Hematopoietic multipotent progenitor cell treated with erythropoietin and hydrocortisone succinate and interleukin-3 and kit ligand, for 4 days (in vitro differentiated cells): Measurements from ENCODE around the gene LY6G5B.
"Not testable (repeated sequence)": the region's sequence is repeated elsewhere in the genome, so short reads cannot be mapped to it uniquely, and the experiment has no call there.

Experiments used
- DNase-seq: peaks from one replicate; pipeline ENCODE4 v3.0.0-alpha.2; 2015

The LY6G5B gene

GRCh38 chr6:31692353-31692752 lies 22.6 kb downstream of the LY6G5B start:
- DNase-seq: no peak

- DNase-seq: no peak
Observed at GRCh38 chr6:31692886-31693285, 23.1 kb downstream of the LY6G5B start.

GRCh38 chr6:31693535-31693934 lies 23.8 kb downstream of the LY6G5B start:
- DNase-seq: no peak

GRCh38 chr6:31697555-31697954 lies 27.8 kb downstream of the LY6G5B start:
- no peak for DNase-seq

GRCh38 chr6:31700740-31701401 lies 31.1 kb downstream of the LY6G5B start:
- DNase-seq: no peak

- DNase-seq: peak; percentile 51
Observed at GRCh38 chr6:31701666-31702404, 32.1 kb downstream of the LY6G5B start.

- DNase-seq: peak; percentile 62
Observed at GRCh38 chr6:31702405-31702818, 32.6 kb downstream of the LY6G5B start.

- peak; percentile 100 for DNase-seq
Observed at GRCh38 chr6:31702819-31703716, 33.3 kb downstream of the LY6G5B start, which contains the start of gene ABHD16A. Gene ABHD16A, minus strand, starts transcription at chr6:31703324. Its CDS starts 43 bp downstream, at chr6:31703281.

- no peak for DNase-seq
Observed at GRCh38 chr6:31705931-31706330, 36.2 kb downstream of the LY6G5B start.

GRCh38 chr6:31706599-31706998 lies 36.8 kb downstream of the LY6G5B start, which contains the start of gene LY6G6F:
Gene LY6G6F, plus strand, starts transcription at chr6:31706866. Its CDS starts 41 bp downstream, at chr6:31706907.
- DNase-seq: no peak

- no peak for DNase-seq
Observed at GRCh38 chr6:31707701-31708100, 37.9 kb downstream of the LY6G5B start.

GRCh38 chr6:31708224-31708623 lies 38.4 kb downstream of the LY6G5B start:
- DNase-seq: no peak

- not testable (repeated sequence) for DNase-seq
Observed at GRCh38 chr6:31709157-31709556, 39.4 kb downstream of the LY6G5B start.

GRCh38 chr6:31710523-31711219 lies 40.9 kb downstream of the LY6G5B start:
- peak; percentile 61 for DNase-seq

- DNase-seq: peak; percentile 95
Observed at GRCh38 chr6:31711233-31711632, 41.5 kb downstream of the LY6G5B start.

- DNase-seq: peak; percentile 85
Observed at GRCh38 chr6:31712296-31712695, 42.5 kb downstream of the LY6G5B start.

GRCh38 chr6:31713465-31713864 lies 43.7 kb downstream of the LY6G5B start:
- DNase-seq: no peak

GRCh38 chr6:31713991-31714684 lies 44.4 kb downstream of the LY6G5B start:
- DNase-seq: no peak

GRCh38 chr6:31715022-31715958 lies 45.5 kb downstream of the LY6G5B start, which contains the start of gene LY6G6D:
Gene LY6G6D, plus strand, starts transcription at chr6:31715348. Its CDS starts 8 bp downstream, at chr6:31715356.
- DNase-seq: no peak

GRCh38 chr6:31717499-31718222 lies 47.9 kb downstream of the LY6G5B start:
- DNase-seq: no peak
